HEK293 (cell line): Measurements from ENCODE around the gene PCGF1.

Experiments
- GLIS2 ChIP-seq: fragments of 450-650 bp; formaldehyde crosslinking; IDR thresholded peaks from 2 replicates; pipeline ENCODE4 v1.5.1; 2016; ENCODE audit warnings: missing biosample characterization, missing genetic modification characterization
- HOXD13 ChIP-seq: sonication (generic); formaldehyde crosslinking; IDR thresholded peaks from 2 replicates; pipeline ENCODE4 v1.8.0; 2022; ENCODE audit warnings: missing genetic modification reagents, borderline replicate concordance
- KLF9 ChIP-seq: fragments of 450-650 bp; formaldehyde crosslinking; IDR thresholded peaks from 2 replicates; pipeline ENCODE4 v1.5.1; 2016; ENCODE audit warnings: missing biosample characterization, missing genetic modification characterization, low read depth
- PRDM10 ChIP-seq: fragments of 450-650 bp; formaldehyde crosslinking; IDR thresholded peaks from 2 replicates; pipeline ENCODE4 v1.5.1; 2016; ENCODE audit warnings: missing biosample characterization, missing genetic modification characterization
- SP7 ChIP-seq: fragments of 450-650 bp; formaldehyde crosslinking; IDR thresholded peaks from 2 replicates; pipeline ENCODE4 v1.5.1; 2016; ENCODE audit warnings: missing biosample characterization, missing genetic modification characterization
- TCF7L2 ChIP-seq: IDR thresholded peaks from 2 replicates; pipeline ENCODE4 v1.6.1; 2011; ENCODE audit warnings: low read depth, mild to moderate bottlenecking, inconsistent platforms, low read length, moderate library complexity, borderline replicate concordance
- WT1 ChIP-seq: fragments of 450-650 bp; formaldehyde crosslinking; IDR thresholded peaks from 2 replicates; pipeline ENCODE4 v1.5.1; 2016; ENCODE audit warnings: missing biosample characterization, missing genetic modification characterization
- ZBTB48 ChIP-seq: fragments of 450-650 bp; formaldehyde crosslinking; IDR thresholded peaks from 2 replicates; pipeline ENCODE4 v1.5.1; 2016; ENCODE audit warnings: missing biosample characterization, missing genetic modification characterization
- ZBTB6 ChIP-seq: fragments of 450-650 bp; formaldehyde crosslinking; IDR thresholded peaks from 2 replicates; pipeline ENCODE4 v1.5.1; 2017; ENCODE audit warnings: missing biosample characterization, missing genetic modification characterization
- ZNF121 ChIP-seq: fragments of 450-650 bp; formaldehyde crosslinking; IDR thresholded peaks from 2 replicates; pipeline ENCODE4 v1.5.1; 2016; ENCODE audit warnings: missing biosample characterization, missing genetic modification characterization
- ZNF138 ChIP-seq: fragments of 450-650 bp; formaldehyde crosslinking; IDR thresholded peaks from 2 replicates; pipeline ENCODE4 v1.5.1; 2016; ENCODE audit warnings: missing biosample characterization, missing genetic modification characterization, borderline replicate concordance
- ZNF19 ChIP-seq: fragments of 450-650 bp; formaldehyde crosslinking; IDR thresholded peaks from 2 replicates; pipeline ENCODE4; 2016; ENCODE audit warnings: missing biosample characterization, missing genetic modification characterization, low read depth
- ZNF2 ChIP-seq: fragments of 450-650 bp; formaldehyde crosslinking; IDR thresholded peaks from 2 replicates; pipeline ENCODE4 v1.5.1; 2016; ENCODE audit warnings: missing biosample characterization, missing genetic modification characterization
- ZNF26 ChIP-seq: fragments of 450-650 bp; formaldehyde crosslinking; IDR thresholded peaks from 2 replicates; pipeline ENCODE4 v1.5.1; 2016; ENCODE audit warnings: missing biosample characterization, missing genetic modification characterization
- ZNF350 ChIP-seq: fragments of 450-650 bp; formaldehyde crosslinking; IDR thresholded peaks from 2 replicates; pipeline ENCODE4 v1.5.0; 2017; ENCODE audit warnings: missing biosample characterization, mild to moderate bottlenecking, missing genetic modification characterization
- ZNF37A ChIP-seq: fragments of 450-650 bp; IDR thresholded peaks from 2 replicates; pipeline ENCODE4 v1.5.1; 2018; ENCODE audit warnings: missing biosample characterization, missing genetic modification characterization
- ZNF398 ChIP-seq: fragments of 450-650 bp; formaldehyde crosslinking; IDR thresholded peaks from 2 replicates; pipeline ENCODE4 v1.5.1; 2017; ENCODE audit warnings: missing biosample characterization, missing genetic modification characterization
- ZNF426 ChIP-seq: fragments of 450-650 bp; formaldehyde crosslinking; IDR thresholded peaks from 2 replicates; pipeline ENCODE4 v1.5.1; 2017; ENCODE audit warnings: missing biosample characterization, missing genetic modification characterization, mild to moderate bottlenecking, inconsistent platforms, moderate library complexity
- ZNF433 ChIP-seq: fragments of 450-650 bp; formaldehyde crosslinking; IDR thresholded peaks from 2 replicates; pipeline ENCODE4 v1.5.1; 2016; ENCODE audit warnings: missing biosample characterization, missing genetic modification characterization, low read depth
- ZNF585B ChIP-seq: fragments of 450-650 bp; formaldehyde crosslinking; IDR thresholded peaks from 2 replicates; pipeline ENCODE4 v1.5.1; 2016; ENCODE audit warnings: missing biosample characterization, missing genetic modification characterization
- ZNF596 ChIP-seq: fragments of 450-650 bp; IDR thresholded peaks from 2 replicates; pipeline ENCODE4 v1.5.0; 2018; ENCODE audit warnings: missing biosample characterization, mild to moderate bottlenecking, missing genetic modification characterization, moderate library complexity
- ZNF777 ChIP-seq: fragments of 450-650 bp; formaldehyde crosslinking; IDR thresholded peaks from 2 replicates; pipeline ENCODE4 v1.5.1; 2017; ENCODE audit warnings: missing biosample characterization, missing genetic modification characterization, borderline replicate concordance
- ZNF830 ChIP-seq: fragments of 450-650 bp; IDR thresholded peaks from 2 replicates; pipeline ENCODE4 v1.5.0; 2018; ENCODE audit warnings: missing biosample characterization, missing genetic modification characterization, low read depth, mild to moderate bottlenecking, moderate library complexity
- TF ChIP-seq, protein P1 (sequence below): fragments of 450-650 bp; formaldehyde crosslinking; IDR thresholded peaks from 2 replicates; pipeline ENCODE4 v1.5.1; 2017; ENCODE audit warnings: missing biosample characterization, missing genetic modification characterization
- TF ChIP-seq, protein P2 (sequence below): fragments of 450-650 bp; formaldehyde crosslinking; IDR thresholded peaks from 2 replicates; pipeline ENCODE4 v1.5.1; 2016; ENCODE audit warnings: missing biosample characterization, missing genetic modification characterization
- TF ChIP-seq, protein P3 (sequence below): fragments of 450-650 bp; formaldehyde crosslinking; IDR thresholded peaks from 2 replicates; pipeline ENCODE4 v1.5.1; 2016; ENCODE audit warnings: missing biosample characterization, missing genetic modification characterization

Gene PCGF1

GRCh38 chr2:74472086-74472944 lies 35.2 kb downstream of the PCGF1 start, which contains the start of gene MRPL53 (continued):
- TF ChIP-seq, protein P1, sequence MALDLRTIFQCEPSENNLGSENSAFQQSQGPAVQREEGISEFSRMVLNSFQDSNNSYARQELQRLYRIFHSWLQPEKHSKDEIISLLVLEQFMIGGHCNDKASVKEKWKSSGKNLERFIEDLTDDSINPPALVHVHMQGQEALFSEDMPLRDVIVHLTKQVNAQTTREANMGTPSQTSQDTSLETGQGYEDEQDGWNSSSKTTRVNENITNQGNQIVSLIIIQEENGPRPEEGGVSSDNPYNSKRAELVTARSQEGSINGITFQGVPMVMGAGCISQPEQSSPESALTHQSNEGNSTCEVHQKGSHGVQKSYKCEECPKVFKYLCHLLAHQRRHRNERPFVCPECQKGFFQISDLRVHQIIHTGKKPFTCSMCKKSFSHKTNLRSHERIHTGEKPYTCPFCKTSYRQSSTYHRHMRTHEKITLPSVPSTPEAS (tag by site-specific recombination), result peak; percentile 39; the same call in 1 of the 2 replicates
- TF ChIP-seq SP7 (peak; percentile 45; the same call in 1 of the 2 replicates), HOXD13 (CRISPR knock-in tag) (peak; percentile 83), ZBTB6 (tag by site-specific recombination) (no peak), ZNF350 (tag by site-specific recombination) (no peak), ZNF433 (tag by site-specific recombination) (no peak), TCF7L2 (no peak), ZNF121 (tag by site-specific recombination) (no peak), ZNF596 (tag by site-specific recombination) (no peak), ZNF398 (no peak), WT1 (tag by site-specific recombination) (0 out of 2 replicates have a peak, but pooled peaks have one; percentile 25), ZNF19 (tag by site-specific recombination) (no peak), KLF9 (tag by site-specific recombination) (peak; percentile 13; the same call in 1 of the 2 replicates), PRDM10 (tag by site-specific recombination) (peak; percentile 72), ZNF138 (tag by site-specific recombination) (no peak), ZNF26 (tag by site-specific recombination) (no peak), ZNF777 (tag by site-specific recombination) (0 out of 2 replicates have a peak, but pooled peaks have one; percentile 41), ZNF585B (no peak), ZNF37A (tag by site-specific recombination) (no peak), GLIS2 (tag by site-specific recombination) (no peak), ZNF426 (tag by site-specific recombination) (no peak), ZNF830 (tag by site-specific recombination) (no peak), ZBTB48 (tag by site-specific recombination) (peak; percentile 50; the same call in 1 of the 2 replicates), ZNF2 (peak; percentile 91)
- TF ChIP-seq, protein P2, sequence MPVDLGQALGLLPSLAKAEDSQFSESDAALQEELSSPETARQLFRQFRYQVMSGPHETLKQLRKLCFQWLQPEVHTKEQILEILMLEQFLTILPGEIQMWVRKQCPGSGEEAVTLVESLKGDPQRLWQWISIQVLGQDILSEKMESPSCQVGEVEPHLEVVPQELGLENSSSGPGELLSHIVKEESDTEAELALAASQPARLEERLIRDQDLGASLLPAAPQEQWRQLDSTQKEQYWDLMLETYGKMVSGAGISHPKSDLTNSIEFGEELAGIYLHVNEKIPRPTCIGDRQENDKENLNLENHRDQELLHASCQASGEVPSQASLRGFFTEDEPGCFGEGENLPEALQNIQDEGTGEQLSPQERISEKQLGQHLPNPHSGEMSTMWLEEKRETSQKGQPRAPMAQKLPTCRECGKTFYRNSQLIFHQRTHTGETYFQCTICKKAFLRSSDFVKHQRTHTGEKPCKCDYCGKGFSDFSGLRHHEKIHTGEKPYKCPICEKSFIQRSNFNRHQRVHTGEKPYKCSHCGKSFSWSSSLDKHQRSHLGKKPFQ (tag by site-specific recombination), result no peak
- TF ChIP-seq, protein P3, sequence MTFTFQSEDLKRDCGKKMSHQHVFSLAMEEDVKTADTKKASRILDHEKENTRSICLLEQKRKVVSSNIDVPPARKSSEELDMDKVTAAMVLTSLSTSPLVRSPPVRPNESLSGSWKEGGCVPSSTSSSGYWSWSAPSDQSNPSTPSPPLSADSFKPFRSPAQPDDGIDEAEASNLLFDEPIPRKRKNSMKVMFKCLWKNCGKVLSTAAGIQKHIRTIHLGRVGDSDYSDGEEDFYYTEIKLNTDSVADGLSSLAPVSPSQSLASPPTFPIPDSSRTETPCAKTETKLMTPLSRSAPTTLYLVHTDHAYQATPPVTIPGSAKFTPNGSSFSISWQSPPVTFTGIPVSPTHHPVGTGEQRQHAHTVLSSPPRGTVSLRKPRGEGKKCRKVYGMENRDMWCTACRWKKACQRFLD (tag by site-specific recombination), result no peak
